GM11168 (cell line): Measurements from ENCODE around the gene LIMA1.

ENCODE experiments used
- in situ Hi-C: fragments of 300-500 bp; cut with MboI; formaldehyde crosslinking; loops from one replicate; pipeline ENCODE4 v1.12.0; 2022; ENCODE audit warnings: low sequenced_read_pairs; ENCODE audit not compliant: unreplicated experiment

Gene LIMA1

GRCh38 chr12:50192236-50192635 lies 91.1 kb downstream of the LIMA1 start:
- in situ Hi-C loops = no loop called here

GRCh38 chr12:50190859-50191258 lies 92.5 kb downstream of the LIMA1 start:
- in situ Hi-C loops = no loop called here

- in situ Hi-C loops = no loop called here
Measured at GRCh38 chr12:50188875-50189575, 94.3 kb downstream of the LIMA1 start.

GRCh38 chr12:50188241-50188781 lies 95.0 kb downstream of the LIMA1 start:
- in situ Hi-C loops = no loop called here

GRCh38 chr12:50187084-50187900 lies 96.0 kb downstream of the LIMA1 start:
- in situ Hi-C loops = no loop called here

- in situ Hi-C loops = no loop called here
Measured at GRCh38 chr12:50186681-50187080, 96.6 kb downstream of the LIMA1 start.

- in situ Hi-C loops = no loop called here
Measured at GRCh38 chr12:50185970-50186663, 97.2 kb downstream of the LIMA1 start.

- in situ Hi-C loops = no loop called here
Measured at GRCh38 chr12:50185301-50185895, 97.9 kb downstream of the LIMA1 start.

GRCh38 chr12:50184261-50184660 lies 99.1 kb downstream of the LIMA1 start:
- in situ Hi-C loops = no loop called here

GRCh38 chr12:50182461-50182860 lies 100.9 kb downstream of the LIMA1 start:
- in situ Hi-C loops = no loop called here

- in situ Hi-C loops = no loop called here
Measured at GRCh38 chr12:50181691-50182090, 101.6 kb downstream of the LIMA1 start.

- in situ Hi-C loops = no loop called here
Measured at GRCh38 chr12:50175716-50176026, 107.6 kb downstream of the LIMA1 start.

GRCh38 chr12:50174971-50175715 lies 108.2 kb downstream of the LIMA1 start:
- in situ Hi-C loops = no loop called here

- in situ Hi-C loops = no loop called here
Measured at GRCh38 chr12:50167049-50167828, 116.1 kb downstream of the LIMA1 start, which contains the start of gene CERS5. Gene CERS5, minus strand, starts transcription at chr12:50167369. Its CDS starts 72 bp downstream, at chr12:50167297.

- in situ Hi-C loops = no loop called here
Measured at GRCh38 chr12:50166799-50167048, 116.6 kb downstream of the LIMA1 start.

- in situ Hi-C loops = no loop called here
Measured at GRCh38 chr12:50164963-50165362, 118.4 kb downstream of the LIMA1 start.

- in situ Hi-C loops = no loop called here
Measured at GRCh38 chr12:50162230-50162629, 121.1 kb downstream of the LIMA1 start.

- in situ Hi-C loops = no loop called here
Measured at GRCh38 chr12:50160643-50161042, 122.7 kb downstream of the LIMA1 start.

- in situ Hi-C loops = no loop called here
Measured at GRCh38 chr12:50157259-50157658, 126.1 kb downstream of the LIMA1 start.
